Activated B cell treated with CpG ODN at 0.5 μM for 24 hours (primary cell): ENCODE measurements around the gene INHBE. TPM values are rescaled to one million over a fixed set of nuclear protein-coding genes. Genes with fewer than 3 reads are reported as not detected.
"Not testable (repeated sequence)": the region's sequence is repeated elsewhere in the genome, so short reads cannot be mapped to it uniquely, and the experiment has no call there.

Experiments
- ATAC-seq: fragments of 200-7000 bp; cut with Tn5 transposase; one replicate; pipeline ENCODE4 v1.10.0; 2021; ENCODE audit warnings: low read depth, mild to moderate bottlenecking, moderate library complexity
- CTCF ChIA-PET: fragments of 350-600 bp; sonication (Branson Sonifier 250); formaldehyde crosslinking; loops from one replicate; lab custom pipeline; 2021; ENCODE audit warnings: antibody characterized with exemption; lab: Charles Lee
- POLR2A ChIA-PET: fragments of 350-600 bp; sonication (Branson Sonifier 250); formaldehyde crosslinking; loops from one replicate; lab custom pipeline; 2021; ENCODE audit warnings: antibody characterized with exemption; lab: Charles Lee
- DNase-seq: peaks from one replicate; pipeline ENCODE4 v3.0.0; 2022
- H3K27ac Mint-ChIP-seq: one replicate; pipeline ENCODE4 v1.8.0; 2020; ENCODE audit warnings: mixed read lengths
- H3K27me3 Mint-ChIP-seq: one replicate; pipeline ENCODE4 v1.8.0; 2021; ENCODE audit warnings: mixed read lengths
- H3K36me3 Mint-ChIP-seq: one replicate; pipeline ENCODE4 v1.8.0; 2021; ENCODE audit warnings: low read depth, mixed read lengths
- H3K4me1 Mint-ChIP-seq: one replicate; pipeline ENCODE4 v1.8.0; 2021; ENCODE audit warnings: mixed read lengths
- H3K4me3 Mint-ChIP-seq: one replicate; pipeline ENCODE4 v1.8.0; 2020; ENCODE audit warnings: mild to moderate bottlenecking, mixed read lengths
- H3K9me3 Mint-ChIP-seq: one replicate; pipeline ENCODE4 v1.8.0; 2020; ENCODE audit warnings: mixed read lengths
- CTCF ChIP-seq: fragments of 200-600 bp; IDR thresholded peaks from one replicate; pipeline ENCODE4 v1.8.0; 2022; ENCODE audit warnings: antibody characterized with exemption, mild to moderate bottlenecking
- intact Hi-C: fragments of 100-400 bp; cut with micrococcal nuclease; formaldehyde crosslinking; loops from one replicate; pipeline ENCODE4 v1.15.1; 2024
- total RNA-seq: library from RNA; stranded (reverse); gene quantifications from 2 replicates; pipeline ENCODE4 v1.2.3, GENCODE V29; 2022

The INHBE gene
- total RNA-seq, 1 donor from 2014 or later: 0.29 TPM

- H3K27ac Mint-ChIP-seq: no peak overlapping the region
- no peak for ATAC-seq
- no peak for TF ChIP-seq CTCF
- H3K27me3 Mint-ChIP-seq: peaks cover 3% of the 10 kb centered on the region
- no peaks in the 10 kb centered on the region for H3K36me3 Mint-ChIP-seq
- ChIA-PET POLR2A (no interaction called here), CTCF (no interaction called here)
- DNase-seq: no peak
- intact Hi-C loops: no loop called here
- H3K4me1 Mint-ChIP-seq: peaks cover 5% of the 10 kb centered on the region
- H3K4me3 Mint-ChIP-seq: no peak overlapping the region
- peaks cover 5% of the 10 kb centered on the region for H3K9me3 Mint-ChIP-seq
These were observed 13.2 kb upstream of the INHBE start for GRCh38 chr12:57441846-57442427.

GRCh38 chr12:57444337-57444736 is 10.8 kb upstream of the INHBE start:
- H3K27me3 Mint-ChIP-seq, DNase-seq, H3K36me3 Mint-ChIP-seq, H3K27ac Mint-ChIP-seq, H3K4me3 Mint-ChIP-seq, H3K4me1 Mint-ChIP-seq, intact Hi-C loops, H3K9me3 Mint-ChIP-seq, ATAC-seq: not testable (repeated sequence)
- CTCF ChIA-PET: interaction anchor here (0.7 kb wide), 1 partner anchor 179 kb away, joined by 4 read pairs; no protein-coding TSS in a partner anchor
- POLR2A ChIA-PET: interaction anchor here (0.6 kb wide), 1 partner anchor 231 kb away, joined by 3 read pairs; no protein-coding TSS in a partner anchor

DNA sequence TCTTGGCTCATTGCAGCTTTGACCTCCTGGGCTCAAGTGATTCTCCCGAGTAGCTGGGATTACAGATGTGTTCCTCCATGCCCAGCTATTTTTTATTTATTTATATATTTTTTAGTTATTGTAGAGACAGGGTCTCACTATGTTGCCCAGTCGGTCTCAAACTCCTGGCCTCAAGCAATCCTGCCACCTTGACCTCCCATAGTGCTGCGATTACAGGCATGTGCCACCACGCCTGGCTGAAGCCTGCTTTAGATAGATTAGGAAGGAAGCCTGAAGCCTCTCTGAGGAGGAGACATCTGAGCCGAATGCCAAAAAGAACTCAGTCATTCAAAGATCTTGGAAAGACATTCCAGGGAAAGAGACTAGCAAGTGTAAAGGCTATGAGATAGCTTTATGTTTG is 10.4 kb upstream of the INHBE start:
- POLR2A ChIA-PET: no interaction called here
- intact Hi-C loops: no loop called here
- peaks cover 3% of the 10 kb centered on the region for H3K27me3 Mint-ChIP-seq
- no peak for TF ChIP-seq CTCF
- no peak for ATAC-seq
- no peak for DNase-seq
- peaks cover 5% of the 10 kb centered on the region for H3K4me1 Mint-ChIP-seq
- peaks cover 5% of the 10 kb centered on the region for H3K9me3 Mint-ChIP-seq
- no peaks in the 10 kb centered on the region for H3K36me3 Mint-ChIP-seq
- CTCF ChIA-PET: interaction anchor here (0.7 kb wide), 1 partner anchor 180 kb away, joined by 4 read pairs; no protein-coding TSS in a partner anchor
- H3K4me3 Mint-ChIP-seq: no peak overlapping the region
- no peak overlapping the region for H3K27ac Mint-ChIP-seq

- ChIA-PET CTCF (no interaction called here), POLR2A (interaction anchor here (0.6 kb wide), 1 partner anchor 182 kb away, joined by 14 read pairs; no protein-coding TSS in a partner anchor)
- Mint-ChIP-seq H3K4me3 (no peak overlapping the region), H3K27me3 (no peaks in the 10 kb centered on the region), H3K4me1 (peaks cover 5% of the 10 kb centered on the region), H3K27ac (no peak overlapping the region), H3K36me3 (no peaks in the 10 kb centered on the region), H3K9me3 (peaks cover 3% of the 10 kb centered on the region)
- ATAC-seq (no peak), DNase-seq (no peak)
- intact Hi-C loops: no loop called here
- no peak for TF ChIP-seq CTCF
These were observed 8.7 kb upstream of the INHBE start for GRCh38 chr12:57446292-57446960.

GRCh38 chr12:57448669-57449068 is 6.4 kb upstream of the INHBE start:
- ATAC-seq (no peak), DNase-seq (no peak)
- Mint-ChIP-seq H3K4me3 (no peak overlapping the region), H3K27ac (no peak overlapping the region), H3K27me3 (no peaks in the 10 kb centered on the region), H3K4me1 (peaks cover 5% of the 10 kb centered on the region), H3K9me3 (no peaks in the 10 kb centered on the region), H3K36me3 (no peaks in the 10 kb centered on the region)
- no peak for TF ChIP-seq CTCF
- intact Hi-C loops: no loop called here
- POLR2A ChIA-PET: no interaction called here
- CTCF ChIA-PET: no interaction called here
